Transverse colon (tissue), 4 donors: Measurements from ENCODE around the gene RCL1. TPM values are rescaled to one million over a fixed set of nuclear protein-coding genes. Genes with fewer than 3 reads are reported as not detected.

Experiments
- DNase-seq: peaks from one replicate; pipeline ENCODE4 v3.0.0-alpha.2; 2019
- H3K27ac ChIP-seq, 4 donors: fragments of 200-600 bp; sonication (generic); 2 replicates each; pipeline ENCODE4 v1.5.1; 2016 to 2018; ENCODE audit warnings: inconsistent platforms in 4 of 4
- H3K27me3 ChIP-seq: fragments of 200-600 bp; sonication (generic); 2 replicates; pipeline ENCODE4 v1.5.1; 2017; ENCODE audit warnings: inconsistent platforms
- H3K36me3 ChIP-seq, 4 donors: fragments of 200-600 bp; sonication (generic); 2 replicates each; pipeline ENCODE4 v1.5.1; 2017 to 2019; ENCODE audit warnings: inconsistent platforms in 4 of 4
- H3K4me1 ChIP-seq, 4 donors: fragments of 200-600 bp; sonication (generic); 2 replicates each; pipeline ENCODE4 v1.5.1; 2017 to 2020; ENCODE audit warnings: inconsistent platforms in 4 of 4
- H3K4me3 ChIP-seq, 4 donors: fragments of 200-600 bp; sonication (generic); 1 replicate in 1 of 4; 2 replicates in 3 of 4; pipeline versions ENCODE4 v1.5.1 to v1.6.1; 2017 to 2019; ENCODE audit warnings: inconsistent platforms in 4 of 4
- H3K9me3 ChIP-seq, 2 donors: fragments of 200-600 bp; sonication (generic); 2 replicates each; pipeline ENCODE4 v1.5.1; 2017 to 2019; ENCODE audit warnings: inconsistent platforms in 2 of 2
- CTCF ChIP-seq, 5 experiments: fragments of 200-600 bp in 3 of 5; fragments of 450-650 bp in 2 of 5; sonication (generic) in 3 of 5; IDR thresholded peaks; 1 replicate in 2 of 5; 2 replicates in 3 of 5; pipeline ENCODE4 v1.5.1; 2016 to 2017; ENCODE audit warnings: antibody characterized with exemption in 5 of 5, inconsistent platforms in 3 of 5, mild to moderate bottlenecking in 2 of 5, moderate library complexity in 1 of 5
- EP300 ChIP-seq: sonication (generic); formaldehyde crosslinking; IDR thresholded peaks from one replicate; pipeline ENCODE4 v1.6.1; 2017; ENCODE audit warnings: antibody characterized with exemption, low read depth
- POLR2A ChIP-seq: fragments of 450-650 bp; IDR thresholded peaks from one replicate; pipeline ENCODE4 v1.6.1; 2016; ENCODE audit warnings: antibody characterized with exemption, mild to moderate bottlenecking, moderate library complexity
- POLR2AphosphoS5 ChIP-seq, 3 donors: sonication (generic); formaldehyde crosslinking; IDR thresholded peaks; one replicate each; pipeline ENCODE4 v1.6.1; 2016; ENCODE audit warnings: antibody characterized with exemption in 3 of 3
- WGBS, 2 donors: methylation state at CpG; one replicate each; pipeline ENCODE4 v1.1.5; 2018; ENCODE audit warnings: low coverage in 1 of 2; 5-methylcytosine and 5-hydroxymethylcytosine counted together
- in situ Hi-C, 4 donors: fragments of 200-750 bp; cut with MboI; loops; one replicate each; pipeline versions ENCODE4 v1.15.0 to v1.15.1; 2017; ENCODE audit warnings: low sequenced_read_pairs in 3 of 4, low pct_ligation_motif_present in 1 of 4, low pct_unique_long_range_greater_than_20kb in 1 of 4
- intact Hi-C: fragments of 100-400 bp; cut with DNase I; formaldehyde crosslinking; loops from one replicate; pipeline ENCODE4 v1.15.1; 2023; ENCODE audit warnings: low total_unique reads
- total RNA-seq, 4 donors: library from RNA; depleted of rRNA; stranded (reverse); fragments of >200 nt; gene quantifications; one replicate each; pipeline ENCODE4 v1.1.0, GENCODE V29; 2016

Gene RCL1
- total RNA-seq, 4 donors from 2014 or later = 2.6 to 23.5 (median 7.3) TPM

- no peak for DNase-seq
- no peaks in the 10 kb centered on the region for H3K27me3 ChIP-seq
- intact Hi-C loops = no loop called here
- H3K9me3 ChIP-seq = no peaks in the 10 kb centered on the region
- no peak overlapping the region for H3K27ac ChIP-seq
- H3K4me1 ChIP-seq = peaks cover 0 to 16% (median 4%) of the 10 kb centered on the region in 4 donors
- H3K4me3 ChIP-seq = no peak overlapping the region
- TF ChIP-seq POLR2AphosphoS5 (IDR thresholded peaks at IDR 0.05) (no peak), POLR2A (no peak), CTCF (IDR thresholded peaks at IDR 0.05) (no peak), EP300 (no peak)
- no peaks in the 10 kb centered on the region for H3K36me3 ChIP-seq
- in situ Hi-C loops = no loop called here
These were observed 29.3 kb downstream of the RCL1 start for GRCh38 chr9:4822057-4822456.

DNA sequence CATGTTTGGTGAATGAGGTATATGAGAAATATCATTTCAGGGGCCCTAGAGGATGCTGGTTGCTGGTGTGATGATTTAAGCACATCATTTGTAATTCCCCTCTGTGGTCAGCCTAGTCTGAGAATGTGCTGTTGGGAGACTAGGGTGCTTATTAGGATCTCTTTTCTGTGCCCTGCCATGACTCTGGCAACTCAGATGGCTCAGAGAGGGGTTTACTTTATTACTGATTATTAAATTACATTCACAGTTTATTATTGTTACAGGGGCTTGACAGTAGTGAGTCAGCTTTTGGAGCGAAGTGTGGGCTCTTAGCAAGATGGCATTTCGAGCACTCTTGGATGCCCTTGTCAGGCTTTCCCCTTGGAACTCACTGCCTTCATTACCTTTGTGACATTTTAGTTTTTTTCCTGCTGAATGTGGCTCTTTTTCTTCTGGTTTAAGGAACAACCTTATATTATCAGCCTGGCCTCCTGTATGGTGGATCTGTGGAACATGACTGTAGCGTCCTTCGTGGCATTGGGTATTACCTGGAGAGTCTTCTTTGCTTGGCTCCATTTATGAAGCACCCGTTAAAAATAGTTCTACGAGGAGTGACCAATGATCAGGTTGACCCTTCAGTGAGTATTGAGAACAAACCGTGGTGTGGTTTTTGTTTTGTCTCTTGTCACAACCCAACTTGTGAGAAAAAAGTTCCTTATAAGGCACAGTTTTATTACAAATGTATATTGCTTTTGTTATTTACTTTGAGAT, 33.8 kb downstream of the RCL1 start:
- Histone ChIP-seq H3K36me3 (no peaks in the 10 kb centered on the region), H3K27ac (no peak overlapping the region), H3K4me3 (no peak overlapping the region), H3K9me3 (no peaks in the 10 kb centered on the region), H3K4me1 (peaks cover 0 to 14% (median 4%) of the 10 kb centered on the region in 4 donors), H3K27me3 (no peaks in the 10 kb centered on the region)
- WGBS, 2 donors = 89 to 94% methylated on average over 6 to 7 of the region's 7 CpGs
- intact Hi-C loops = no loop called here
- no peak for TF ChIP-seq CTCF (IDR thresholded peaks at IDR 0.05)
- no peak for TF ChIP-seq EP300
- no peak for TF ChIP-seq POLR2AphosphoS5 (IDR thresholded peaks at IDR 0.05)
- TF ChIP-seq POLR2A = no peak
- no peak for DNase-seq
- in situ Hi-C loops = no loop called here

GRCh38 chr9:4827224-4827623, 34.5 kb downstream of the RCL1 start:
- in situ Hi-C loops = no loop called here
- Histone ChIP-seq H3K4me3 (no peak overlapping the region), H3K36me3 (no peaks in the 10 kb centered on the region), H3K27ac (no peak overlapping the region), H3K4me1 (peaks cover 0 to 12% (median 3%) of the 10 kb centered on the region in 4 donors), H3K9me3 (no peaks in the 10 kb centered on the region), H3K27me3 (no peaks in the 10 kb centered on the region)
- TF ChIP-seq POLR2A = no peak
- no peak for TF ChIP-seq EP300
- no peak for TF ChIP-seq CTCF (IDR thresholded peaks at IDR 0.05)
- TF ChIP-seq POLR2AphosphoS5 (IDR thresholded peaks at IDR 0.05) = no peak
- WGBS, 2 donors = 98 to 100% methylated on average over 2 of the region's 2 CpGs
- DNase-seq = no peak
- intact Hi-C loops = no loop called here

DNA sequence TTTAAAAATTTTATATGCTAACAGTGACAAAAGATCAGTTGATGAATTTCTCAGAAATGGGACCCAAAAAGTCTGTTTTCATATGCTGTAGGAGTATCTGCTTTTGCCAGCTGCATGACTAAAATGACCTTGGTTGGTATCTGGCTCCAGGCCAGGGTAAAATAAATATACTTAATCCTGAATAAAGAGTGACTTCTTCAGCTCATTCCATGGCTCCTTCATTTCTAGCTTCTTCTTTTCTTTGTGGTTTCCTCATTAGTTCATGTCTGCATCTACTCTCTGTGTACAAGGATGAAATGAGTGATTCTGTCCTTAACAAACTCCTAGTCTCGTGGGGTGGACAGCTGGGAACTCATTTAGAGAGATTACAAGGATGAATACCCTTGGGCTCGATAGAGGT, 36.0 kb downstream of the RCL1 start:
- intact Hi-C loops = no loop called here
- H3K4me3 ChIP-seq = no peak overlapping the region
- in situ Hi-C loops = no loop called here
- H3K27me3 ChIP-seq = no peaks in the 10 kb centered on the region
- 74 to 89% methylated on average over 2 of the region's 2 CpGs for WGBS, 2 donors
- H3K36me3 ChIP-seq = no peaks in the 10 kb centered on the region
- no peak overlapping the region for H3K27ac ChIP-seq
- no peaks in the 10 kb centered on the region for H3K9me3 ChIP-seq
- H3K4me1 ChIP-seq = peaks cover 0 to 9% (median 0%) of the 10 kb centered on the region in 4 donors
- DNase-seq = no peak
- no peak for TF ChIP-seq POLR2AphosphoS5 (IDR thresholded peaks at IDR 0.05)
- no peak for TF ChIP-seq CTCF (IDR thresholded peaks at IDR 0.05)
- TF ChIP-seq EP300 = no peak
- no peak for TF ChIP-seq POLR2A
